Neutrophil (primary cell): Measurements from ENCODE around the gene SLC1A1.

Source experiments
- H3K27ac ChIP-seq: fragments of 200-600 bp; sonication (generic); 2 replicates; pipeline ENCODE4 v1.5.1; 2016; ENCODE audit warnings: mild to moderate bottlenecking, moderate library complexity
- H3K27me3 ChIP-seq: fragments of 200-600 bp; sonication (generic); 2 replicates; pipeline ENCODE4 v1.6.0; 2016; ENCODE audit warnings: mild to moderate bottlenecking
- H3K36me3 ChIP-seq: fragments of 200-600 bp; sonication (generic); 2 replicates; pipeline ENCODE4 v1.5.1; 2017
- H3K4me1 ChIP-seq, 2 experiments: fragments of 200-600 bp in 1 of 2; sonication (generic) in 1 of 2; 1 replicate in 1 of 2; 2 replicates in 1 of 2; pipeline versions ENCODE4 v1.5.1 to v1.6.1; 2013 to 2016; ENCODE audit warnings: low read depth in 1 of 2, low read length in 1 of 2, mild to moderate bottlenecking in 1 of 2, moderate library complexity in 1 of 2; ENCODE audit not compliant: control insufficient read depth in 1 of 2, insufficient read depth in 1 of 2
- H3K4me3 ChIP-seq, 2 experiments: fragments of 200-600 bp in 1 of 2; sonication (generic) in 1 of 2; 1 replicate in 1 of 2; 2 replicates in 1 of 2; pipeline ENCODE4 v1.5.1; 2013 to 2016; ENCODE audit warnings: low read depth in 1 of 2, low read length in 1 of 2, mild to moderate bottlenecking in 1 of 2, moderate library complexity in 1 of 2
- H3K9me3 ChIP-seq: fragments of 200-600 bp; sonication (generic); 2 replicates; pipeline ENCODE4 v1.5.1; 2016
- TF ChIP-seq, protein P1 (sequence below): fragments of 200-600 bp; sonication (generic); IDR thresholded peaks from 2 replicates; pipeline ENCODE4 v1.5.1; 2016; ENCODE audit warnings: antibody characterized with exemption

SLC1A1 gene

GRCh38 chr9:4490705-4491625 lies 697 bp downstream of the SLC1A1 start:
- no peaks in the 10 kb centered on the region for H3K36me3 ChIP-seq
- H3K9me3 ChIP-seq = no peaks in the 10 kb centered on the region
- TF ChIP-seq, protein P1, sequence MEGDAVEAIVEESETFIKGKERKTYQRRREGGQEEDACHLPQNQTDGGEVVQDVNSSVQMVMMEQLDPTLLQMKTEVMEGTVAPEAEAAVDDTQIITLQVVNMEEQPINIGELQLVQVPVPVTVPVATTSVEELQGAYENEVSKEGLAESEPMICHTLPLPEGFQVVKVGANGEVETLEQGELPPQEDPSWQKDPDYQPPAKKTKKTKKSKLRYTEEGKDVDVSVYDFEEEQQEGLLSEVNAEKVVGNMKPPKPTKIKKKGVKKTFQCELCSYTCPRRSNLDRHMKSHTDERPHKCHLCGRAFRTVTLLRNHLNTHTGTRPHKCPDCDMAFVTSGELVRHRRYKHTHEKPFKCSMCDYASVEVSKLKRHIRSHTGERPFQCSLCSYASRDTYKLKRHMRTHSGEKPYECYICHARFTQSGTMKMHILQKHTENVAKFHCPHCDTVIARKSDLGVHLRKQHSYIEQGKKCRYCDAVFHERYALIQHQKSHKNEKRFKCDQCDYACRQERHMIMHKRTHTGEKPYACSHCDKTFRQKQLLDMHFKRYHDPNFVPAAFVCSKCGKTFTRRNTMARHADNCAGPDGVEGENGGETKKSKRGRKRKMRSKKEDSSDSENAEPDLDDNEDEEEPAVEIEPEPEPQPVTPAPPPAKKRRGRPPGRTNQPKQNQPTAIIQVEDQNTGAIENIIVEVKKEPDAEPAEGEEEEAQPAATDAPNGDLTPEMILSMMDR = no peak
- peaks cover 95% of the 10 kb centered on the region for H3K27me3 ChIP-seq
- peak overlapping the region; percentile 41 to 52 for H3K4me3 ChIP-seq
- no peak overlapping the region for H3K27ac ChIP-seq
- peaks cover 6 to 16% of the 10 kb centered on the region in 2 experiments for H3K4me1 ChIP-seq

DNA sequence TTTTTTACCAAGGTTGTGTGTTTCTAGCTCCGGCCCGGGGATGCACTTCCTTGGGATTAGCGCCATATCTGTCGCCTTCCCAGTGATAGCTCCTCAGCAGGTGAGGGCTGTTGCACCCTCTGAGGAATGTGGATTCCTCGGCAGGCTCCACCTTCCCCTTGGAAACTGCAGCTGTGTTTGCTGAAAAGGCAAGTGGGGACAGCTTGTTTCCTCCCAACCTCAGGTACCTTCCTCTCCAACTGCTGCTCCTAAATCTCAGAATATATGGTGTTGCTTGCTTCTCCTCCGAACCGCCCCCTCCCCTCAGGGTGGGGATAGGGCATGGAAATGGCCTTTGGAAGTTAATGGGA lies 1.3 kb downstream of the SLC1A1 start:
- no peak overlapping the region for H3K4me3 ChIP-seq
- H3K27me3 ChIP-seq = peaks cover 100% of the 10 kb centered on the region
- no peaks in the 10 kb centered on the region for H3K9me3 ChIP-seq
- no peak overlapping the region for H3K27ac ChIP-seq
- peaks cover 6 to 16% of the 10 kb centered on the region in 2 experiments for H3K4me1 ChIP-seq
- TF ChIP-seq, protein P1 = no peak
- H3K36me3 ChIP-seq = no peaks in the 10 kb centered on the region

DNA sequence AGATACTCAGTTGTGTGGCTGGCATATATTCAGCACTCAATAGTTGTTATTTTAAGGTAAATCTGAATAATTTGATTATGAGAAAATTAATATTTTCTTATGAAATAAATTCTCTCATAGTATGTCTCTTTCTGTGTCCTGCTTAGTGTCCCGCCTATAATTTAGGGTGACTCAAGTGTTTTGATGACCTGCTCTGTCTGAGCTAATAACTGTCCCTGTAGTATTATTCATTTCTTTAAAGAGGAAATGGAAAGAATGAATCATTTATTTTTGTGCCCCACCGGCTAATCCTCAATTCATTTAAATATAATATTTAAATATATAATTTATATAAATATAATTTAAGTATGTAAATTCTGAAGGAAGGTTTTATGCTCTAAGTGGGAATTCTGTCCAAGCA lies 4.1 kb downstream of the SLC1A1 start:
- Histone ChIP-seq H3K4me1 (peaks cover 6 to 16% of the 10 kb centered on the region in 2 experiments), H3K27me3 (peaks cover 89% of the 10 kb centered on the region), H3K9me3 (no peaks in the 10 kb centered on the region), H3K27ac (no peak overlapping the region), H3K36me3 (no peaks in the 10 kb centered on the region), H3K4me3 (no peak overlapping the region)
- TF ChIP-seq, protein P1 = no peak

DNA sequence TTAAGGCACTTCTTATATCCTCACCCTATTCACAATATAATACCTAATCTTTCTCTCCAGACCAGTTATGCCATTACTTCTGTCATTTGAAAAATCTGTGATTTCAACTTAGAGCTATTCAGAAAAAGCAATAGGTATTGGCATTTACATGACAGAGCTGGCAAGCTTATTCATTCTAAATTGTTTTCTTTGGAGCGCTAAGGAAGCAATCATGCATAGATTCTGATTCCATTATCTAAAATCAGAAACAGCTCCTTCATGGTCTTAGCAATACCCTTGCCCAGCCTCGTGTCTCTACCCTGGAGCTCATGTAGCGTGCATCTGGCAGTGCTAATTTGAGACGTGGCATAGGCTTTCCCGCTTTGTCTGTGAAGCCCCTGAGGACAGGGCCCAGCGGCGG lies 4.5 kb downstream of the SLC1A1 start:
- H3K36me3 ChIP-seq = no peaks in the 10 kb centered on the region
- TF ChIP-seq, protein P1 = no peak
- no peaks in the 10 kb centered on the region for H3K9me3 ChIP-seq
- peaks cover 84% of the 10 kb centered on the region for H3K27me3 ChIP-seq
- H3K4me3 ChIP-seq = no peak overlapping the region
- no peak overlapping the region for H3K27ac ChIP-seq
- H3K4me1 ChIP-seq = peaks cover 6 to 15% of the 10 kb centered on the region in 2 experiments

DNA sequence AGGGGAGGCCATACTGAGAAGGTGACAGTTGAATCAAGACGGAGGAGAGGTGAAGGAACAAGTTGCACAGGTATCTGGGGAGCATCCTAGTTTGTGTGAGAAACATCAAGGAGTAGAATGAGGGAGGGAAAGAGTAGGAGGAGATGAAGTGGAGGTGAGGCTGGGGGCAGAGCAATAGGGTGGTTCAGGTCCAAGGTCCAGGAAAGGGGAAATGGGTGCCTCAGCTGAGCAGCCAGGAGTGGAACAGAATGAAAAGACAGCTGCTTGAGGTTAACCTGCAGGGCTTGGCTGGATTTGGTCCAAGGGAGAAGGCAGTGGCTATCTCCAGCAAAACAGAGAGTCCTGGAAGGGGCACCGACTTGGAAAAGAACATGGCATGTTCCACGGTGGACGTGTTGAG lies 5.3 kb downstream of the SLC1A1 start:
- H3K4me1 ChIP-seq = peaks cover 5 to 8% of the 10 kb centered on the region in 2 experiments
- no peaks in the 10 kb centered on the region for H3K36me3 ChIP-seq
- peaks cover 81% of the 10 kb centered on the region for H3K27me3 ChIP-seq
- H3K27ac ChIP-seq = no peak overlapping the region
- H3K9me3 ChIP-seq = no peaks in the 10 kb centered on the region
- H3K4me3 ChIP-seq = no peak overlapping the region
- TF ChIP-seq, protein P1 = no peak
